Ureter (tissue), 1 donor: Measurements from ENCODE around the gene NCAPH2. TPM values are rescaled to one million over a fixed set of nuclear protein-coding genes. Genes with fewer than 3 reads are reported as not detected.

ENCODE experiments used
- DNase-seq: peaks from one replicate; pipeline ENCODE4 v3.0.0-alpha.2; 2020; ENCODE audit warnings: low spot score
- total RNA-seq: library from RNA; stranded (reverse); gene quantifications from one replicate; pipeline ENCODE4 v1.2.4, GENCODE V29; 2023
- donor health status: DM: yes; HTN: yes; CAD: no.

NCAPH2 gene
- 37.7 TPM for total RNA-seq

GRCh38 chr22:50507991-50508884 is at the start of gene NCAPH2:
NCAPH2 (plus strand) TSS chr22:50508224; CDS start chr22:50508338, 114 bp downstream.
- peak; percentile 97 for DNase-seq

- no peak for DNase-seq
Observed at GRCh38 chr22:50459016-50459415, 49.0 kb upstream of the NCAPH2 start.

DNA sequence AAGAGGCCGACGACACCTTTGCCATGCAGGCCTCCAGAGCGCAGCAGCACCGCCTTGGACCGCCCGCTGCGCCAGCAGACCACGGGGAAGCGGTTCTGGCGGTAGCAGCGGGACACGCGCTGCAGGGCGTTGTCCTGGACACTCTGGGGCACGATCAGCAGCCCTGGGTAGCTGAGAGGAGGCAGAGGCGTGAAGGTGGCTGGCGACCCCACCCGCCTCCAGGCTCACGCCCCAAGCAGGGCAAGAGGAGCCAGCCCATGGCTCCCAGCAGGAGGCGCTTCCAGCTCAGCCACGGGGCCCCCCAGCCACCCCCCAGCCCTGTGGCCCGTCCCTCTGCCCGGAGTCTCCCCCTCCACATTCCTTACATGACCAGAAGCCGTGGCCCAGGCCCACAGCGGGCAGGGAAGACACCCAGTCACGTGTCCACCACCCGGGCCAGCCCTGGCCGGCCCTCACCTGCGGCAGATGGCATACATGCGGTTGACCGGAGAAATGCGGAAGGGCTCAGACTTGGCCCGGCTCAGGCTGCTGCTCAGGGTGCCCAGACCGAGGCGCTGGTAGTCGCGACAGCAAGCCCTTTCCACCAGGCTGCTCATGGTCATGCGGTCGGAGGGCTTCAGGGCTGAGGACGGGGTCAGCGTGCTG is 48.4 kb upstream of the NCAPH2 start:
- DNase-seq, result no peak

DNA sequence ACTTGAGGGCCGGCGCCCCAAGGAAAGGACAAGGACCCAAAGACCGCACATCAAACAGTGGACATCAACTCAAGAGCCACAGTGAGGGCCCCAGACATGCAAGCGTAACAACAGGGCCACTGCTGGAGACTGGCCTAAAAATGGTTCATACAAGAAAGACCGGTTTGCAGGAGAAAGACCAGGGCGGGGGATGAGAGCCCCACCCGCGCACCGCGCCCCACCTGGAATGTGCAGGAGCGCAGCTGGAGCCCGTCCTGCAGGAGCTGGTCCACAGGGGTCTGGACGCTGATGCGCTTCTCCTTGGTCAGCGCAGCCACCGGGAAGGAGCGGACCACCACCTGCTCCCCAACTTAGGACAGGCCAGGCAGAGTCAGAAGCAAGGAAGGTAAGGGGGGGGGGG is 47.1 kb upstream of the NCAPH2 start:
- DNase-seq, result peak; percentile 76

DNA sequence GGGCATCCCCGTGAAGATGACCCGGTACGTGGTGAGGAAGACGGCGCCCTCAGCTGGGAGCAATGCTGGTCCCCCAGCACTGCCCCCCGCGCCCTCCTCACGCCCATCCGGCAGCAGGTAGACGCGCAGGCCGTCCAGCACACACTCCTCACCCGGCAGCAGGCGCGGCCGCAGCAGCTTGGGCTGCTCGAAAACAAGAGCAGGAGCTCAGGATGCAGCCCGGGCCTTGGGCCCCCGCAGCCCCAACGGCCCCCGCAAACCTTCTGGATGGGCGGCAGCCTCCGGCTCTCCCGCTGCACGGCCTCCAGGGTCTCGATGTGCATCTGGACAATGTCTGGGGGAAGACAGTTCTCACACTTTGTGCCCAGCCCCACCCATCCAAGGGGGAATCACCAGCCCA is 46.5 kb upstream of the NCAPH2 start:
- DNase-seq, result no peak

GRCh38 chr22:50461979-50462540 is 46.0 kb upstream of the NCAPH2 start:
- no peak for DNase-seq

- DNase-seq, result no peak
Observed at GRCh38 chr22:50463188-50463900, 44.7 kb upstream of the NCAPH2 start.

GRCh38 chr22:50464451-50464850 is 43.6 kb upstream of the NCAPH2 start:
- no peak for DNase-seq

- DNase-seq, result no peak
Observed at GRCh38 chr22:50465066-50465930, 42.7 kb upstream of the NCAPH2 start.

GRCh38 chr22:50467341-50467740 is 40.7 kb upstream of the NCAPH2 start:
- DNase-seq, result no peak

- no peak for DNase-seq
Observed at GRCh38 chr22:50467773-50468440, 40.1 kb upstream of the NCAPH2 start.

DNA sequence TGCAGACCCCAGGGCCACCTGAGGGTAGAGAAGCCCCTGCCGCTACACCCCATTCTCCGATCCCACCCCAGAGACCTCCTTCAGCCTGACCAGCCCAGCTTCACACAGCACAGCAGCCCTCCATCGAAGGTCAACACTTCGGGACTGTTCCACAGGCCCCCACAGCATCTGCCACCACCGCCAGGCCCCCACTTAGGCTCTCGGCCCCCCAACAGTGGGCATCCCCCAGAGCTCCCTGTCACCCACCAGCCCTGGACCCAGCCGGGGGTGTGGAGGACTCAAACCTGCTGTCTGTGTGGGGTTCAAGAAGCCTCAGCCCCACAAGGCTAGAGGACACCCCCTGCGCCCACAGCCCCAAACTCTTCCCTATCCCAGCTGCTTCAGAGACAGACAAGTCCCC is 39.4 kb upstream of the NCAPH2 start:
- no peak for DNase-seq

- peak; percentile 88 for DNase-seq
Observed at GRCh38 chr22:50469377-50470305, 38.4 kb upstream of the NCAPH2 start.

- DNase-seq, result no peak
Observed at GRCh38 chr22:50470491-50470890, 37.5 kb upstream of the NCAPH2 start.

DNA sequence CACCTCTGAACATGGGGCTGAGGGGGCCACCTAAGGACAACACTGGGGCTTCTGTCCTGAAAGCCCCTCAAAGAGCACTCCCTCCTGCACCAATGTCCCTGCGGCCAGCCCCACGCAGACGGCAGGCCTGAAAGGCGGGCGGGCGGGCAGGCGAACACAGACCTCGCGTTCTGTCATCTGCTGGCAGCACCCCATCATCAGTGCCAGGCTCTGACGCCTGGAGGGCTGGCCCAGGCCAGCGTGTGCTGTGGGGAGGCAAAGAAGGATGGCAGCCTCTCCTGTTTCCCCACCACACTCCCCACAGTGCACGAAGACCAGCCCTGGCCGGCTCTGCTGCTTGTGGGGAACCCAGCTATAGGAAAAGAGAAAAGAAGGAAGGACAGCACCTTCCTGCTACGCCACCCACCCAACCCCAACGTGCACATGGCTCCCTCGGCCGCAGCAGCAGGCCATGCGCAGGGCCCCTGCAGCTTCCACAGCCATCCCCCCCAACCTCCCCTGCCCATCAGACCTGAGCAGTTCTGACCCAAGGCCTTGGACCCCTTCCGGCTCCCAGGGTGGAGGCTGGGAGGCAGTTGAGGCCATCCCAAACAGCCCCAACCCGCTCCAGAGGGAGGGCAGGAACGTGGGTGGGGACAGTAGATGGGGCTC is 36.7 kb upstream of the NCAPH2 start:
- no peak for DNase-seq

DNA sequence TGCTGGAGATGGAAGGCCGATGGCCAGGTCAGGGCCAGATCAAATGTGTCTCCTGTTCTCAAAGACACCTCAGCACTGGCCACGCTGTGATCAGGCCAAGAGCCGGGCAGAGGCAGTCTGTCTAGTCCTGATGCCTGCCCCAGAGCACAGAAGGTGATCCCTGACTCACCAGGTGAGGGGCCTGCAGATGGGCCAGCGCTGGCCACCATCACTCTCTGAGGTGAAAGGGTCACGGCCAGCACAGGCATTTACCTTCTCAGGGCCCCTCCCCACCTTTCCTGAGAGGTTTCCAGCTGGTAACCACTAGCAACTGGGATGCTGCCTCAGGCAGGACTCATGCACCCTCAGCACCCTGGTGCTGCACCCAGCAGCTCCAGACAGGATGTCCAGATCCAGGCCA is 36.1 kb upstream of the NCAPH2 start:
- no peak for DNase-seq

DNA sequence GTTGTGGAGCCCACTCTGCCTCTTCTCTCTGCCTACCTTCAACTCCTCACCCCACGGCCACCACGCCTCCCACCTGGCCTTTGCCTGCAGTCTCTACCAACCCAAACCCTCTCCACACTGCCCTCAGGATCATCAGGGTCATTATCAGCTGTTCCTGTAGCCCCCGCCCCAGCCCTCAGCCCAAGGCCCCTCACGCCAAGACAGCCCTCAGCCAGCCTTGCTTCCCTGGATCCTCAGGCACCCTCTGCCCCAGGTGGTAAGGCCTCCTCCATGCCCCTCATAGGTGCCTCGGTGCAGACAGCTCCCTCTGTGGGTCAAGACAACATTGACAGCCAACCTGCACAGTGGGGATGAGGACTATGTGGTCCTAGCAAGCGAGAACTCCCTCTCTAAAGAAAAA is 34.9 kb upstream of the NCAPH2 start:
- DNase-seq, result no peak

GRCh38 chr22:50473855-50474671 is 34.0 kb upstream of the NCAPH2 start:
- DNase-seq, result no peak
